Measurements from ENCODE around the gene CLEC3B.
"Not testable (repeated sequence)": the region's sequence is repeated elsewhere in the genome, so short reads cannot be mapped to it uniquely, and the experiment has no call there.

Gene CLEC3B, protein sequence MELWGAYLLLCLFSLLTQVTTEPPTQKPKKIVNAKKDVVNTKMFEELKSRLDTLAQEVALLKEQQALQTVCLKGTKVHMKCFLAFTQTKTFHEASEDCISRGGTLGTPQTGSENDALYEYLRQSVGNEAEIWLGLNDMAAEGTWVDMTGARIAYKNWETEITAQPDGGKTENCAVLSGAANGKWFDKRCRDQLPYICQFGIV

DNA sequence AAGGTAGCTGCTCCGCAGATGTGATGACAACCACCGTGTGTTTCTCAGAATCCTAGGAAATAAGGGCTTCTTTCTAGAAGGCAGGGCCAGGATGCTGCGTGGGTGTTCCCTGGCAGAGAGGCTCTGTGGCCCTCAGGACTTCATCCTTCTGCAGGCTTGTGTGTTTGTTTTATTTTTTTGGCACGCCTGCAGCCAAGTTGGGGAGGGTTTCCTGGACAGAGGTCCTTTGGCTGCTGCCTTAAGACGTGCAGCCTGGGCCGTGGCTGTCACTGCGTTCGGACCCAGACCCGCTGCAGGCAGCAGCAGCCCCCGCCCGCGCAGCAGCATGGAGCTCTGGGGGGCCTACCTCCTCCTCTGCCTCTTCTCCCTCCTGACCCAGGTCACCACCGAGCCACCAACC is at the start of gene CLEC3B:
TSS of gene CLEC3B (plus strand) at position 266 of the 400 bp plus-strand sequence. CDS start at position 326, 60 bp downstream.
- DNase-seq (ENCODE audit: low read depth, low spot score): no peak

DNA sequence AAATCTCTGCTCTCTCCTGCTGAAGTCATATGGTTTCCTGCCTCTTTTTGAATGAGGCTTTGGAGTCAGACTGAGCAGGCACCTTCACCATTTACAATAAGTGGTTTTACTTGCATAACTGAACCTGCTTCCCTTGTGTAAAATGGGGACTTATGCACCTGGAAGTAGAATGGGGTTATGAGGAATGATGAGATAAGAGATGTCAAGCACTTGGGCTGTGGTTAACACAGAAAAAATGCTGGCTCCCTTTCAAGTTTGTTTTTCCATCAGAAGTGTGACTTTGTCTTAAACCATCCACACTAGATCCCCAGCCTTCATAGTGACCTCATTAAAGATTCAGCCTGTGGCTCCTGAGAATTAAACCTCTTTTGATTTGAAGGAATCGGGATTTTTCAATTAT is 44.9 kb upstream of the CLEC3B start:
- DNase-seq (ENCODE audit: low read depth, low spot score): no peak

DNA sequence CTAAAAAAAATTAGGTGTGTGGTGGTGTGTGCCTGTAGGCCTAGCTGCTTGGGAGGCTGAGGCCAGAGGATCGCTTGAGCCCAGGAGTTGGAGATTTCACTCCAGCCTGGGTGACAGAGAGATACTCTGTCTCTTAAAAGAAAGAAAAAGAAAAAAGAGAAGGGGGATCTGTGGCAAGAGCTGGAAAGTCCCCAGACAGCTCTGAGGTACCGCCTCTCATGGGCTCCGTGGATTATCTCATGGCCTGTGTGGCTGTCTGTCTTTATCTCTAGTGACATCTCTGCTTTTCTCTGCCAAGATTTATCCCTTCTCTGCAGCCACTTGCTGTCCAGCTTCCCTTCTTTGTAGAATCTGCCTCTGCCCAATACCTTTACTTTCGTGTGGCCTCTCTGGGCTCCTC is 44.4 kb upstream of the CLEC3B start:
- DNase-seq (ENCODE audit: low read depth, low spot score): no peak

DNA sequence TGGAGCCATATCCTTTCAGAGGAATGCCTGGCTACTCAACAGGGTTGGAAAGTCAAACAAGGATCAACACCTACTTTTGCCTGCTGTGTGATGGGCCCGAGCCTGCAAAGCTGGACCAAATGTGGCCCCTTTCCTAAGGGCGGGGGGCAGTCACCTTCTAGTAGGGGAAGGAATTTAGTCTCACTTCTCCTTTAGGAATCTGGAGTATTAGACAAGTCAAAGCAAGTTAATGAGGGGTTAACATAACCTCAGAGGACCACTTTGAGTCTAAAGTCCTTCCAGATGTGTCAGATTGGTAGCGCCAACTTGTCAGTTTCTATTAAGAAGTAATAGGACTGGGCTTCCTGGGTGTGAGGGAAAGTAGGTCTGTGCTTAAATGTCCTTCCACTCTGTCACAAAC is 43.3 kb upstream of the CLEC3B start:
- no peak for DNase-seq (ENCODE audit: low read depth, low spot score)

DNA sequence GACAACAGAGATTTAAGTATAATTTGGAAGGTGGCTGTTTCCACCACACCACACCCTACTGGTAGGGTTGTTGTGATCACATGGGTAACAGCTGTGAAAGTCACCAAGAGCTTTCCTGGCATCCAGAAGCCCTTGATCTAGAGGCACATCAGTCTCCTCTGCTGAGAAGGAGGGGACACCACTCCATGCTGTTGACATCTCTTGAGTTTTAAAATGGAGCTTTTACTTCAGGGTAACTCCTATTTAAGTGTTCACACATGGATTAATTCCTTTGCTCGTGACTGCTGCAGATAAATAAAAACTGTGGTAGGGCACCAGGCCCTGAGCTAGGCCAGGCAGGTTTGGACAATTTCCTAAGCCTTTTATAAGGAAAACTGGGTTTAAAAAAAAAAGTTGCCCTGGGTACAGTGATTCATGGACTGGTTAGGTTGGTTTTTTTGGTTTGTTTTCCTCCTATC is 42.6 kb upstream of the CLEC3B start:
- no peak for DNase-seq (ENCODE audit: low read depth, low spot score)

DNA sequence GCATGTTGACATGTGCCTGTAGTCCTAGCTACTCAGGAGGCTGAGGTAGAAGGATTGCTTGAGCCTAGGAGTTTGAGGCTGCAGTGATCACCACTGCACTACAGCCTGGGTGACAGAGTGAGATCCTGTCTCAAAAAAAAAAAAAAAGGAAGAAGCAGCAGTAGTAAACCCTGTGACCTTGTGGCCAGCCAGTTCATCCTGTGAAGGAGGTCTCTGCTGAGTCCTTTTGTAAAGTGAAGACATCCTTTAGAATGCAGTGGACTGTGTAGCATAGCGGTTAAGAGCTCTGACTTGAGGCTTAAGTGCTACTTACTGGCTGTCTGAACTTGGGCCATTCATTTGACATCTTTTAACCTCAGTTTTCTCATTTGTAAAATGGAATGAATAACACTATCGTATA is 41.8 kb upstream of the CLEC3B start:
- DNase-seq (ENCODE audit: low read depth, low spot score): no peak

DNA sequence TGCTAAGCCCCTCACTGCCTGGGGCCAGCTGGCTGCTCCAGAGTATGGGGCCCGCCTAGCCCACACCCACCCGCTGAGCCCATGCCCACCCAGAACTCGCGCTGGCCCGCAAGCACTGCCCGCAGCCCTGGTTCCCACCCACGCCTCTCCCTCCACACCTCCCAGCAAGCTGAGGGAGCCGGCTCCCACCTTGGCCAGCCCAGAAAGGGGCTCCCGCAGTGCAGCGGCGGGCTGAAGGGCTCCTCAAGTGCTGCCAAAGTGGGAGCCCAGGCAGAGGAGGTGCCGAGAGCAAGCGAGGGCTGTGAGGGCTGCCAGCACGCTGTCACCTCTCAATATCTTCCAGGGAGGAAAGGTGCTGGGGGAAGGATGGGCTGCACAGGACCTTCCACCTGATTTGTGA is 39.8 kb upstream of the CLEC3B start:
- DNase-seq (ENCODE audit: low read depth, low spot score): not testable (repeated sequence)

DNA sequence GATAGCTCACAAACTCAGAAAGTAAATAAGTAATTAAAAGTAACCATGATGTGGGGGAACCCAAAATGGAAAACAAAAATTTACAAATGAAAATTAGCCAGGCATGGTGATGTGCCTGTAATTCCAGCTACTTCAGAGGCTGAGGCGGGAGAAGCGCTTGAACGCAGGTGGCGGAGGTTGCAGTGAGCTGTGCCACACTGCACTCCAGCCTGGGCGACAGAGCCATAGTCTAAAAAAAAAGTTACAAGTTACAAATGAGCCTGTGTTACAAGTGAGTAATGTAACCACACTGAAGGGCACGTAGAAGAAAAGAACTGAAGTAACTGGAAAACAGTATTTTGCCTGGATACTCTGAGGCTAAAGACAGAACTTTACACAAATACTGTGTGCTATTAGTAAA is 38.8 kb upstream of the CLEC3B start:
- no peak for DNase-seq (ENCODE audit: low read depth, low spot score)

DNA sequence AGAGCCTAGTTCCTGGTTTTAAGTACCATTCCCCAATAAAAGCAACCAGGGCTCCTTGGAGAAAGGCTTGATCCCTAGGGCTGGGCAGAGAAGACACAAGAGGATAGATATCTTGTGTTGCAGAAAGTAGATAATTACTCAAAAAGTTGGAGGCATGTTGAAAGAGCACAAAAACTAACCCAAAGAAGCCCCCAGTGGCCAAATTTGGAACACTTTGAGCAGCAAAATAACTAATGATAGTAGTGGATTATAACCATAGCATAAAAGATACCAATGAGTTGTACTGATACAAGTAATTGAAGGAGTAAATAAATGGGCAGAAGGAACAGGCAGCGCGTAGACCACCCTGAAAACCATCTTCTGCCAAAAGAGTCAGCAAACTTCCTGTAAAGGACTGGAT is 38.0 kb upstream of the CLEC3B start:
- no peak for DNase-seq (ENCODE audit: low read depth, low spot score)

DNA sequence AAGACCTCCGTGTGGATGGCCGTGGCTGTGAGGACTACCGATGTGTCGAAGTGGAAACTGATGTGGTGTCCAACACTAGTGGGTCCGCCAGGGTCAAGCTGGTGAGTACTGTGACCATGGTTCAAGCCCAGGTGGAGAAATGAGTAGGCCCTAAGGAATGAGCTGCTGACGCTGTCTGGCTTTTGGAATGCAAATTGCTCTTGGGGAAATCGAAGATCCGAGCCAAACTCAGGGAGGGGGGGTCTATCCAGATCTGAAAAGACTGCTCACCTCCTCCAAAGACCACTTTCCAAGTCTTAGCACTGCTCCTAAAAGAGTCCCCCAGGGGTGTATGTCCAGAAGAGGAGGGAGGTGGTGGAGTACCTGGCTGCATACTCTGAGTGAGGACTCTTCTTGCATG is 37.0 kb upstream of the CLEC3B start:
- DNase-seq (ENCODE audit: low read depth, low spot score): no peak

DNA sequence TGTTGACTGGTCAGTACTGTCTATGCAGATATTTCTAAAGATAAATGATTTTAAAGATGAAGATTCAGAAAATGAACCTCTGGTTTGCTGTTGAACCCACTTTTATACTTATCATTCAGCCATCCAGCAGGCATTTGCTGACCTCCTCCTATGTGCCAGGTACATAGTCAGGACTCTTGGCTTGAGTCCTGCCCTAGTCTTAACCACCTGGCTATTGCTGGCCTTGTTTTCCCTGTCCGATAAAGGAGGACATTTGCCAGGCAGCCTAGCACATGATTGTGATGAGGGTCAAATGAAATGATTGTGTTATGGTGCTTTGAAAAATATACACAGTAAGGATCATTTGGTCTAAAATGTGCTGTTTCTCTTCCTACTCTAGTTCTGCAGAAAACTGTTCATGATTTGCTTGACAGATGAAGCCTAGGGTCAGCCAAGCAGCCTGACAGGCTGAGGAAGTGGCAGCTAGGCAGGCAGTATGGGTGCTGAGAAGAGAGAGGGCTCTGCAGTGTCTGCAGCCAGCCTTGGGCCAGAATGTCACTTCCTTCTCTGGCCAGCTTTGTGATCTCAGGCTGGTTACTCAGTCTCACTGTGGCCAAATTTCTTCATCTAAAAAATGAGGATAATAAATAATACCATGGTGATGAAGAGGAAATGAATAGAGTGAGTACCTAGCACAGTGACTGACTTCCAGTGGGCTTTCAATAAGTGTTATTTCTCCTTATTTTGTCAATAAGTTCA is 36.3 kb upstream of the CLEC3B start:
- no peak for DNase-seq (ENCODE audit: low read depth, low spot score)

DNA sequence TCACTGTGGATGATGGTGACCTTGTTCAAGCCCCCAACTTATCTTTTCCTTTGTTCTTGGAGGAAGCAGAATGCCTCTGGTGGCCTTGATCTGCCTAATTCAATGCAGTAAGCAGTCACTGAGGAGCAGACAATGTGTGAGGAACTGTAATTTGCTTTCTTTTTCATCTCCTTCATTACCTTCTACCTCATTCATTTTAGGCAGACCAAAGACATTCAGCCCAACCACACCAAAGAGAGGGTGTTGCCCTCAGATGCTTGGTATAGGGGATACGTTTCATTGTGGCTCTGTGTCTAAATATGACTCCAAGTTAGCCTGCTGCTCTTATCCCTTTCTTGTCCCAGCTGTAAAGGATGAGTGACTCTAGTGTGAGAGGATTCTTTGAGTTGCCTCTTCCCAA is 34.8 kb upstream of the CLEC3B start:
- DNase-seq (ENCODE audit: low read depth, low spot score): no peak

DNA sequence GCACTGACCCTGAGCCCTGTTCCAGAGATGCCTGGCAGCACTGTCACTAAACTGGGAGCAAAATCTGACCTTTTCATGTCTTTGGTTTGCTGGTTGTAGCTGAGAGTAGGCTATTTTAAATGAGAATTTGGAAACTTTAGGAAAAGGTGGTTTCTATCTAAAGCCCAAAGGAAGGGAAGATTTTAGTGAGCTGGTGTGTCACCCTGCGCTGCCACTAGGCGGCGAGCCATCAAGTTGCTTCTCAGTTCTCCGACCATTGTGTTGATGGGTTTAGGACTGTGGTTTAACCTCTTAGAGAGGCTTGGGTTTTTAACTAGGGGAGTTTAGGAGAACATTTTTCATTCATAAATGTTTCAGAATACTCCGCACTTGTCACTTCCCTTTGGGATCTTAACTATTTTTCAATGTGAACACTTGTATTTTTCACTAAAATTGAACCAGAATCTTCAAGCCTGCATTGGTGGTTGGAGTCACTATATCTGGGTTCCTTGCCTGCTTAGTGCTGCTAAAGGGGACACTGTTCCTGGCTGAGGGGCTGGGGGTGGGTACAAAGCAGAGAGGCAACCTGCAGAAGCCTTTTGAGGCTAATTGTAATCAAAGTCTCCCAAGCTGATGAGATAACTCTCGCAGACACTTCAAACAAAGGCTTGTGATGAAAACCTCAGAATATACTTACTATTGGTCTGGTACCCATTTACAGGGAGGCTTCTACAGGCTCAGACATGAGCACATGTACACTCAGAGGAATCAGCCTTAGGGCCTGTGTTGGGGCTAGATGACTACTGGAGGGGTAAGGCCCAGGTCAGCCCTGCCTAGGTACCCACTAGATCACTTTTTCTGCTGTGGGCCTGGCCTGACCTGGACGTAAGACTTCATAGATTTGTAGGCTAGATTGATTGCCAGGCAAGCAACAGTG is 33.3 kb upstream of the CLEC3B start:
- no peak for DNase-seq (ENCODE audit: low read depth, low spot score)

DNA sequence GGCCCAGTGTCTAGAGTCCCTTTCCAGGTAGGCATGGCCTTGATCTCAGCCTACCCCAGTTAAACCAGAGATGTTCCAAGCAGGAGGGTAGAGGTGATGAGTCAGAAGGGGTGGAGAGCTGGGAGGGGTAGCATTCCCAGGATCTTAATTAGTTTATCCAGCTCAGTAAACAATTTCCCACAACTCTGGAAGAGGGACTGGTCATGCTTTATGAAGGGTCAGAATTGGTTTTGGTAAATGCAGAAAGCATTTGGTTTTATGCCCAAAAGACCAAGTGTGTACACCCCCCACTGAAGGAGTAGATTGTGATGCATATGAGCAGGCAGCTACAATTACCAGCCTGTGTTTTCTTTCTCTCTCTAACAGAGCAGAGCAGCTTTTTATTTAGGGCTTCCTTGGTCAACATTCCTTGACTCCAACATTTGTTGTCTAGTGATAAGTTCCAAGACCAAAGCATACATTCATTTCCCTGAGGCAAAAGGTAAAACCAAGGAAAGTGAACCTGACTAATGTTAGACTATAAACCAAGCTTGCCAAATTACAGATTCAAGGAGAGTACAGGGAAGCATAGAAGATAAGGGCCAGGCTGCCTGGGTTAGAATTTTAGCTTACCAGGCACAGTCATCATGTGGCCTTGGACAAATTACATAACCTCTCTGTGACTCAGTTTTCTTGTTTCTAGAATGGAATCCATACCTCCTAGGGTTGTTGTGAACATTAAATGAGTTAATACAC is 32.5 kb upstream of the CLEC3B start:
- DNase-seq (ENCODE audit: low read depth, low spot score): no peak

DNA sequence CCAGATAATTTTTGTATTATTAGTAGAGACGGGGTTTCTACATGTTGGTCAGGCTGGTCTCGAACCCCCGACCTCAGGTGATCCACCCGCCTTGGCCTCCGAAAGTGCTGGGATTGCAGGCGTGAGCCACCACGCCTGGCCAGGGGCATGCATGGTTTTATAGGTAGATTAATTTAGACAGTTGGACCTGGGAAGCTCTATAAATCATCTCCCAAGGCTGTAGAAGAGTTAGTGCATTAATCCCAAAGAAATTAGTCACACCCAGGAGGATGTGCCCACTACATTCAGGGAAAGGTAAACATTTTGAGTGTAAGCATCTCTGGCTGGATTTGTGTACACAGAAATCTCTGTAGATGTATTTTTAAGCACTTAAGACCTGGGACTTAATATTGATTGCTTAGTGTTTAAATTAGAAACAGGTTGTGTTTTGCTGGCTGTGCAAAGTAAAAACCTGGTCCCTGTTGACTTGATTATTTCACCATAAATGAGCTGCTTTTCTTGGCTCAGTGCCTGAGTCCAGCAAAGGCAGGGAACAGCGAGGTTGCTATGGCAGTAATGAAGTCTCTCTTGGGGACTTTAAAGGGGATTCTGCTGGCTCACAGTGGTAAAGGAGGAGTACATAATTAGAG is 30.8 kb upstream of the CLEC3B start:
- peak; percentile 68 for DNase-seq (ENCODE audit: low read depth, low spot score)

DNA sequence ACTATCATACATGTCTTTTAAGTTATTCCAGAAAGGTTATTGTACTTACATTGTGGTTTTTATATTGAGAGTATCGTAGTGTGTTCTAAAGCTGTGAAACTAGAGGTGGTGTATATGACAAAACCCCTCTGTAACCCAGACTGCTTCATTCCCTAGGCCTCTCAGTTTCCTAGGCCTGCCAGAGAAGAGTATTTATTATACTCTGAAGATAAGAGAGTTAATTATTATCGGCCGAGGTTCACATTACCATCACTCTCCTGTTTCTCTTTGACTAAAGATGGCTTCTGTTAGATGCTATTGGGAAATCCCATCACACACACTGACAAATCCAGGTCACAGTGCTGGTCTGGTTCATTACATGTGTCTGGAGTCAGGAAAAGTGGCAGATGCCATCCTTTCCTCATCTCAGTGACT is 29.5 kb upstream of the CLEC3B start:
- no peak for DNase-seq (ENCODE audit: low read depth, low spot score)

DNA sequence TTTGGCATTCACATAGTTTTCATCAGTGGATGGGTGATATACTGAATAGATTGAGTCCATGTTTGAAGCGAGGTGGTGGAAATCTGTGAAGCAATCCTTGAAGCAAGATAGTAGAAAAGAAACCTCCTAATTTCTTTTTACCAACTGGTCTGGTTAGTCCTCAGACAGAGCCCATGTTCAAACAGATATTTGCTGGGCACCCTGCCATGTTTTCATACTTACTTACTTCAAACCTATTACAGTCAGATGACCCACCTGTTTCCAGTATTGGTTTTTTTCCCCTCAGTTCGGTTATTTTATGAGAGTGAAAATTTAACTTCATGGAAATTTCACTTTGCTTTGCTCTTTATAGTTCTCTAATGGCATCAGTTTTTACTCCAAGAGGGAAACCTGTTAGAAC is 26.3 kb upstream of the CLEC3B start:
- DNase-seq (ENCODE audit: low read depth, low spot score): no peak

DNA sequence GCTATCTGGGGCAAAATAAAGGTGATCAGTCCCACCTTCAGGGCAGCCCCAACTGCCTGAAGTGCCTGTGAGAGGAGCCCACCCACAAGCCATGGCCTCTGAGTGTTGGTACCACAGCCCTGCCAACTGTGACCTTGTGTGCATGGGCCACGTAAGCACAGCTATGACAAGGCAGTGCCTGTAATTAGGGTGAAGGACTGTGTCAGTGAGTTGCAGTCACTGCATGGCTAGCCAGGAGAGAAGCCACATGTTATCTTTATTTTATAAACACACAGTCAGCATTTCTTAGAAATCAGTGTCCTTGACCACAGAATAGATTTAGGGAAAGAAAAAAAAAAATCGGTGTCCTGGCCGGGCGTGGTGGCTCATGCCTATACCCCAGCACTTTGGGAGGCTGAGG is 25.3 kb upstream of the CLEC3B start:
- DNase-seq (ENCODE audit: low read depth, low spot score): no peak

DNA sequence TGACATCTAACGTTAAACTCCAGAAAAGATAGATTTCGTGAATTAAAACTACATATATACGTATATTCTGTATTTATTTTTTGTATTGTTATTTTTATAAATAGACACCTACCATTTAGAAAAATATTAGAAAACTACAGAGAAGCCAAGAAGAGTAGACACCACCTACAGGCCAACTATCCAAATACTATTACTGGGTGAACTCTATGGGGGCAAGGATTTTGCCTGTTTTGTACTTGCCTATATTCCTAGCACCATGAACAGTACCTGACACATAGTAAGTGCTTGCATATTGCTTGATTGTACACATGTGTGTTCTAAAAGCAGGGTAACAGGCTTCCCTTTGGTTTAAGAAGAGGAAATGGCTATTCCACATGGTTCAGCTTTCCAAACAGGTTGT is 24.4 kb upstream of the CLEC3B start:
- DNase-seq (ENCODE audit: low read depth, low spot score): no peak

DNA sequence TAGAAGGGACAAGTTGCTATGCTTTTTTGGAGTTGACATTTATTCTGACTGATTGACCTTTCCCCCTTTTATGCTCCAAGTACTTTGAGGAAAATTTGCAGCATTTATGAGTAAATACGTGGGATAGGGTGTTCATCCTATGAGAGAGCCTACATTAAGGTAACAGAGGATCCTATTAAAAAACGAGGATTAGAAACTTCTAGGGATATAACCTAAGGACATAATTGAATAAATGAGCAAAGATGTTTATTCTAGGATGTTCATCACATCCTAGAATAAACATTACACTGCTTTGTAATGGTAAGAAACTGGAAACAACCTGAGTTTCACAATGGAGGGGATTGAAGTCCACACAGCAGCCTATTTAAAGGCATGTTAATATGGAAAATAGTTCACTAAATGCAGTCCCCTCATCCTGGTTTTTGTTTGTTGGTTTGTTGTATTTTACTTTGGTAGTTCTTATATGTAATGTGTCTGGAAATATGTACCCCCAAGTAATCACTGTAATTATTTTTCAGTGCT is 23.9 kb upstream of the CLEC3B start:
- no peak for DNase-seq (ENCODE audit: low read depth, low spot score)

DNA sequence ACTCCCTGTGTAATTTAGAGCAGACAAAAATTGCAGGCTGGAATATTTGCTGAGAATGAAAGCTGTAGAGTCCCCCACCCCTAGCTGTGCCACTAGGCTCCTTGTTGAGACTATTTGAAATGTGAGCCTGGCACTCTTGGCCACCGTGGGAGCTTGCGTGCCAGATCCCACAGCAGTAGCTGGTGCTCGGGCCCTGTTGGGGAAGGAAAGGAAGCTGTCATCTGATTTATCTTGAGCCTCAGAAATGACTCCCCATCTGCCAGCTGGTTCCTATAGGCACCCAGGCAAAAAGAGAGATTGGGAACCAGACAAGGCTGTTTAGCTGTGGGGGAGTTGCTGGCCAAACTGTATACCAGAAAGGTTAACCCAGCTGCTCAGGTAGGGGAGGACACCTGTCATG is 23.4 kb upstream of the CLEC3B start:
- no peak for DNase-seq (ENCODE audit: low read depth, low spot score)
